ENCODE results near the gene ZNF740. TPM values are rescaled to one million over a fixed set of nuclear protein-coding genes. Genes with fewer than 3 reads are reported as not detected.

Gene ZNF740
- polyA plus RNA-seq, 1 donor from 2014 or later = 24.3 TPM

GRCh38 chr12:53170215-53170614 lies 10.3 kb upstream of the ZNF740 start:
- no peak overlapping the region for H3K4me2 ChIP-seq (ENCODE audit: low read length)
- H4K20me1 ChIP-seq (ENCODE audit: insufficient read depth) = no peaks in the 10 kb centered on the region
- H3K4me3 ChIP-seq (ENCODE audit: low read length) = no peak overlapping the region
- H3F3A ChIP-seq (ENCODE audit: insufficient read depth, low read length, poor library complexity, severe bottlenecking) = no peaks in the 10 kb centered on the region
- no peaks in the 10 kb centered on the region for H3K9me2 ChIP-seq (ENCODE audit: insufficient read depth, low read length)
- TF ChIP-seq MXI1 (conservative IDR thresholded peaks at IDR 0.05; ENCODE audit: poor library complexity, severe bottlenecking) (no peak), REST (IDR thresholded peaks at IDR 0.05; ENCODE audit: borderline replicate concordance) (no peak), RAD21 (conservative IDR thresholded peaks at IDR 0.05) (no peak), EP300 (conservative IDR thresholded peaks at IDR 0.05; ENCODE audit: poor library complexity, severe bottlenecking) (no peak), SMC3 (conservative IDR thresholded peaks at IDR 0.05; ENCODE audit: poor library complexity) (no peak), POLR2AphosphoS5 (IDR thresholded peaks at IDR 0.05) (no peak), CTCF (IDR thresholded peaks at IDR 0.05; ENCODE audit: poor library complexity, severe bottlenecking) (no peak), EZH2 (IDR thresholded peaks at IDR 0.05; ENCODE audit: borderline replicate concordance, insufficient read depth, low read length, poor library complexity, severe bottlenecking) (no peak), TAF1 (IDR thresholded peaks at IDR 0.05; ENCODE audit: low read depth) (no peak)
- no peak overlapping the region for H2AFZ ChIP-seq (ENCODE audit: low read depth, low read length)
- no peaks in the 10 kb centered on the region for H3K79me2 ChIP-seq (replicated peaks; ENCODE audit: insufficient read depth, low read length)
- H3K27me3 ChIP-seq (ENCODE audit: insufficient read depth, low read depth, low read length) = no peaks in the 10 kb centered on the region
- H3K9me3 ChIP-seq (ENCODE audit: low read length) = no peaks in the 10 kb centered on the region
- H3K36me3 ChIP-seq (ENCODE audit: insufficient read depth, low read length) = no peaks in the 10 kb centered on the region
- no peak overlapping the region for H3K27ac ChIP-seq (ENCODE audit: low read length)
- no peak overlapping the region for H3K9ac ChIP-seq (ENCODE audit: low read length)

- no peaks in the 10 kb centered on the region for H3K9me2 ChIP-seq (ENCODE audit: insufficient read depth, low read length)
- H3K9ac ChIP-seq (ENCODE audit: low read length) = no peak overlapping the region
- no peak overlapping the region for H3K4me3 ChIP-seq (ENCODE audit: low read length)
- H3K36me3 ChIP-seq (ENCODE audit: insufficient read depth, low read length) = no peaks in the 10 kb centered on the region
- no peaks in the 10 kb centered on the region for H4K20me1 ChIP-seq (ENCODE audit: insufficient read depth)
- no peak overlapping the region for H2AFZ ChIP-seq (ENCODE audit: low read depth, low read length)
- H3K4me2 ChIP-seq (ENCODE audit: low read length) = no peak overlapping the region
- no peak overlapping the region for H3K27ac ChIP-seq (ENCODE audit: low read length)
- H3K79me2 ChIP-seq (replicated peaks; ENCODE audit: insufficient read depth, low read length) = no peaks in the 10 kb centered on the region
- TF ChIP-seq MXI1 (conservative IDR thresholded peaks at IDR 0.05; ENCODE audit: poor library complexity, severe bottlenecking) (no peak), EZH2 (IDR thresholded peaks at IDR 0.05; ENCODE audit: borderline replicate concordance, insufficient read depth, low read length, poor library complexity, severe bottlenecking) (no peak), TAF1 (IDR thresholded peaks at IDR 0.05; ENCODE audit: low read depth) (no peak), EP300 (conservative IDR thresholded peaks at IDR 0.05; ENCODE audit: poor library complexity, severe bottlenecking) (no peak), SMC3 (conservative IDR thresholded peaks at IDR 0.05; ENCODE audit: poor library complexity) (no peak), POLR2AphosphoS5 (IDR thresholded peaks at IDR 0.05) (no peak), REST (IDR thresholded peaks at IDR 0.05; ENCODE audit: borderline replicate concordance) (no peak), CTCF (IDR thresholded peaks at IDR 0.05; ENCODE audit: poor library complexity, severe bottlenecking) (no peak), RAD21 (conservative IDR thresholded peaks at IDR 0.05) (no peak)
- H3K9me3 ChIP-seq (ENCODE audit: low read length) = no peaks in the 10 kb centered on the region
- H3K27me3 ChIP-seq (ENCODE audit: insufficient read depth, low read depth, low read length) = no peaks in the 10 kb centered on the region
- no peaks in the 10 kb centered on the region for H3F3A ChIP-seq (ENCODE audit: insufficient read depth, low read length, poor library complexity, severe bottlenecking)
Measured at GRCh38 chr12:53170876-53171724, 9.4 kb upstream of the ZNF740 start.

Data from neural cell (in vitro differentiated cells).